ENCODE results near the gene EPHA4.

EPHA4 gene

DNA sequence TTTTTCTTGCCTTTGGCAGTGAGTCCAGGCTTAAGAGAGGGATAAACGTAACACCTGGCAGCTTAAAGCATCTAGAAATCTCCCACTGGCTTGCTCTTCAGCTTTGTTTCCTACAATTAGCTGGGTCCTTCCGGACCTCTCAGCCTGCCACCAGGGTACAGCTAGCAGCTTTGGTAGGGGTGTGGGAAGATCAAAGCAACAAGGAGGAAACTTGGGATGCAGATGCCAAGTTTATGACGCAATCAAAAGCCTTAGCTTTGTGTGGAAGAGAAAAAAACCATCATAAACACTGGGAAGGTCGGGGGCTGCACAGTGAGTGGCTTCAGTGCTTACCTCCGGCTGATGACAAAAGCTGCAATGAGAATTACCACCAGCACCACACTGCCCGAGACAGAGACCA is 116.9 kb downstream of the EPHA4 start:
- ChIA-PET POLR2A (no interaction called here), CTCF (no interaction called here)
- H3K4me3 ChIP-seq (ENCODE audit: low read depth, low read length), result no peak overlapping the region
- TF ChIP-seq, protein P1, sequence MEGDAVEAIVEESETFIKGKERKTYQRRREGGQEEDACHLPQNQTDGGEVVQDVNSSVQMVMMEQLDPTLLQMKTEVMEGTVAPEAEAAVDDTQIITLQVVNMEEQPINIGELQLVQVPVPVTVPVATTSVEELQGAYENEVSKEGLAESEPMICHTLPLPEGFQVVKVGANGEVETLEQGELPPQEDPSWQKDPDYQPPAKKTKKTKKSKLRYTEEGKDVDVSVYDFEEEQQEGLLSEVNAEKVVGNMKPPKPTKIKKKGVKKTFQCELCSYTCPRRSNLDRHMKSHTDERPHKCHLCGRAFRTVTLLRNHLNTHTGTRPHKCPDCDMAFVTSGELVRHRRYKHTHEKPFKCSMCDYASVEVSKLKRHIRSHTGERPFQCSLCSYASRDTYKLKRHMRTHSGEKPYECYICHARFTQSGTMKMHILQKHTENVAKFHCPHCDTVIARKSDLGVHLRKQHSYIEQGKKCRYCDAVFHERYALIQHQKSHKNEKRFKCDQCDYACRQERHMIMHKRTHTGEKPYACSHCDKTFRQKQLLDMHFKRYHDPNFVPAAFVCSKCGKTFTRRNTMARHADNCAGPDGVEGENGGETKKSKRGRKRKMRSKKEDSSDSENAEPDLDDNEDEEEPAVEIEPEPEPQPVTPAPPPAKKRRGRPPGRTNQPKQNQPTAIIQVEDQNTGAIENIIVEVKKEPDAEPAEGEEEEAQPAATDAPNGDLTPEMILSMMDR (IDR thresholded peaks at IDR 0.05; ENCODE audit: insufficient read depth, low read length, missing control alignments), result no peak
- no peak for DNase-seq (ENCODE audit: low read depth, low spot score)

DNA sequence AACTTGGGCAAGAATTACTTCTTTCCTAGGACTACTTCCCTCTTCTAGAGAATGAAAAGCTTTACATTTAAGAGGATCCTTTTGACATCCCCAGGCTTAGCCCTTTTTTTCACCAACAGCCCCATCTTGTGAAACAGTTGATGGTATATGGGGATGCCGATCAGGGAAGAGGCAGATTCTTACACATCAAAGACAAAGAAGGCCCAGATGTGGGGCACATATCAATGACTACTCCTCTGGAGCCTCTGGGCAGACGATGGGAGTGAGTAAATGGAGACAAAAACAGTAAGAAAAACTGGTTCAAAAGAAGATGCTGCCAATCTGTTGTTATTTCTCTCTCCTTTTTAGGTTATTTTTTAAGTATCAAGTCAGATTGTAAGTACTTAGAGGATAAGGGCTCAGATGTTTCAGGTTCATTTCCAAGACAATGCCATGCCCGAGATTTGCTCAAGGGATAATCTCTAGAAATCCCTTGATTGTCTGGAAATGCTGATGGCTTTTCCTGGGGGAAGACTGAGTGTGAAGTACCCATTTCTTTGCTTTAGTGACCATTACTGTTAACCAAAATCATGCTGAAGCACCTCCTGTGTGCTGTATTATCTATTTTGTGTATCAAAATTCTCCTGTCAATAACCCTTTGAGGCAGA is 117.5 kb downstream of the EPHA4 start:
- no peak overlapping the region for H3K4me3 ChIP-seq (ENCODE audit: low read depth, low read length)
- ChIA-PET CTCF (no interaction called here), POLR2A (no interaction called here)
- TF ChIP-seq, protein P1 (IDR thresholded peaks at IDR 0.05; ENCODE audit: insufficient read depth, low read length, missing control alignments), result no peak
- no peak for DNase-seq (ENCODE audit: low read depth, low spot score)

- CTCF ChIA-PET, result no interaction called here
- POLR2A ChIA-PET, result no interaction called here
- no peak overlapping the region for H3K4me3 ChIP-seq (ENCODE audit: low read depth, low read length)
- TF ChIP-seq, protein P1 (IDR thresholded peaks at IDR 0.05; ENCODE audit: insufficient read depth, low read length, missing control alignments), result no peak
- no peak for DNase-seq (ENCODE audit: low read depth, low spot score)
Measured at GRCh38 chr2:221451862-221452788, 120.0 kb downstream of the EPHA4 start.

GRCh38 chr2:221450280-221450679 is 121.8 kb downstream of the EPHA4 start:
- POLR2A ChIA-PET, result no interaction called here
- H3K4me3 ChIP-seq (ENCODE audit: low read depth, low read length), result no peak overlapping the region
- CTCF ChIA-PET, result no interaction called here
- no peak for DNase-seq (ENCODE audit: low read depth, low spot score)
- TF ChIP-seq, protein P1 (IDR thresholded peaks at IDR 0.05; ENCODE audit: insufficient read depth, low read length, missing control alignments), result no peak

DNA sequence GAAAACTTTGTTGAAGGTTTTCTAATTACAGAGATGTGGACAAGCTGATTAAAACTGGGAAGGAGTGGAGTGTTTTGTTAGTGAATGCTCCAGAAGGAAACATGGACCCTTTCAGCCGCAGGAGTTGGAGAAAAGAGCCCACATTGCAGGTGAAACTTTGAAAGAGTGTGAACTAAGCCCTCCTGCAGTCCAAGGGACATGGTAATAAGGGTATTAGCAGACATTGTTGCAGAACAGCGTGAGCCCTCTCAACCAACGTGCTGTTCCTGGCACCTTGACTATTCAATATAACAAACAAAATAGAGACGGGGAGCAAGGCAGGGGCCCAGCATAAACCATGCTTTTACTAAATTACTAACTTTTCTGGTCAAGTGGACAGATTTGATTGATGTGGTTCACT is 122.7 kb downstream of the EPHA4 start:
- H3K4me3 ChIP-seq (ENCODE audit: low read depth, low read length), result no peak overlapping the region
- DNase-seq (ENCODE audit: low read depth, low spot score), result no peak
- TF ChIP-seq, protein P1 (IDR thresholded peaks at IDR 0.05; ENCODE audit: insufficient read depth, low read length, missing control alignments), result no peak
- ChIA-PET CTCF (no interaction called here), POLR2A (no interaction called here)

DNA sequence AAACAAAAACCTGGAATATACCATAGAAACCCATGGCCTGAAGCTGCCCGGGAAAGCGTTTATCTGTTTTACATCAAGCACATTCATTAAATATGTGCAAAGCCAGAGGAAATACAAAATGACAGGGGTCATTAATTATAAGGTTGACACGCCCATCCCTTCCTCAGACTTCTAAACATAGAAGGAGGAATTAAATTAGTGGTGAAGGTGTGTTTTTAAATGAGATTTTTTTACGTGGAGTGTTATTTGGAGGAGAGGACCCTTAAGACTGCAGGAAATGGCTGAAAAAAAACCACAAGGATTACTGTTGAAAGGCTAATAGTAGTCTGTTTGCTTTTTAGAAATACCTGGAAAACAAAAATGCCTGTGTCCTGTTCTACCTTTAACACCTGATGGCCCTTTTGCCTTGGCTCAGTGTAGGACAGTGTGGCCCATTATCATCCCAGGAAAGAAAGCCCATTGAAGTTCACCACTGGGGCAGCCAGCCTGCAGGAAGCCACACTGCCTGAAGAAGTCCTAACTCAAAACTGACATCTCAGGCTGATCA is 123.2 kb downstream of the EPHA4 start:
- TF ChIP-seq, protein P1 (IDR thresholded peaks at IDR 0.05; ENCODE audit: insufficient read depth, low read length, missing control alignments), result no peak
- CTCF ChIA-PET, result no interaction called here
- POLR2A ChIA-PET, result no interaction called here
- no peak overlapping the region for H3K4me3 ChIP-seq (ENCODE audit: low read depth, low read length)
- no peak for DNase-seq (ENCODE audit: low read depth, low spot score)
